ENCODE measurements around the gene PMM1.

GRCh38 chr22:41578114-41578513, 11.5 kb downstream of the PMM1 start:
- no peak for TF ChIP-seq CTCF (IDR thresholded peaks at IDR 0.05; ENCODE audit: insufficient read depth, low read length, poor library complexity, severe bottlenecking)
- no peak for TF ChIP-seq EZH2phosphoT487 (conservative IDR thresholded peaks at IDR 0.05; ENCODE audit: low read length)

Data from SU-DHL-6 (cell line).